CD8-positive, alpha-beta memory T cell (primary cell): ENCODE data around the gene PIGK. TPM values are rescaled to one million over a fixed set of nuclear protein-coding genes. Genes with fewer than 3 reads are reported as not detected.

Source experiments
- CTCF ChIA-PET: fragments of 350-600 bp; sonication (Branson Sonifier 250); formaldehyde crosslinking; loops from one replicate; lab custom pipeline; 2021; ENCODE audit warnings: antibody characterized with exemption; lab: Charles Lee
- POLR2A ChIA-PET: fragments of 350-600 bp; sonication (Branson Sonifier 250); formaldehyde crosslinking; loops from one replicate; lab custom pipeline; 2021; ENCODE audit warnings: antibody characterized with exemption; lab: Charles Lee
- DNase-seq, 5 donors: peaks; one replicate each; pipeline versions ENCODE4 v3.0.0 to v3.0.0-alpha.2; 2020 to 2022; ENCODE audit warnings: mixed read lengths in 1 of 5
- H3K27ac ChIP-seq: one replicate; pipeline ENCODE4 v1.7.0; 2013; ENCODE audit warnings: low read depth, mild to moderate bottlenecking, low read length, moderate library complexity
- H3K27me3 ChIP-seq: 2 replicates; pipeline ENCODE4 v1.7.0; 2013; ENCODE audit warnings: low read length, mild to moderate bottlenecking; ENCODE audit not compliant: insufficient read depth, poor library complexity, severe bottlenecking
- H3K36me3 ChIP-seq: 2 replicates; pipeline ENCODE4 v1.7.0; 2013; ENCODE audit warnings: mild to moderate bottlenecking, low read length, moderate library complexity; ENCODE audit not compliant: insufficient read depth
- H3K4me1 ChIP-seq: 2 replicates; pipeline ENCODE4 v1.7.0; 2013; ENCODE audit warnings: mild to moderate bottlenecking, low read length, moderate library complexity; ENCODE audit not compliant: insufficient read depth
- H3K4me3 ChIP-seq: 2 replicates; pipeline ENCODE4 v1.7.0; 2013; ENCODE audit warnings: mild to moderate bottlenecking, low read length
- H3K9me3 ChIP-seq: 2 replicates; pipeline ENCODE4 v1.7.0; 2013; ENCODE audit warnings: mild to moderate bottlenecking, low read length
- H3K27ac Mint-ChIP-seq, 8 donors: one replicate each; pipeline ENCODE4 v1.8.0; 2020 to 2021; ENCODE audit warnings: mixed read lengths in 8 of 8, mild to moderate bottlenecking in 6 of 8, inconsistent platforms in 3 of 8, moderate library complexity in 3 of 8
- H3K27me3 Mint-ChIP-seq, 2 donors: one replicate each; pipeline ENCODE4 v1.8.0; 2020 to 2021; ENCODE audit warnings: mixed read lengths in 2 of 2, mild to moderate bottlenecking in 1 of 2, moderate library complexity in 1 of 2
- H3K36me3 Mint-ChIP-seq, 3 donors: one replicate each; pipeline ENCODE4 v1.8.0; 2020 to 2021; ENCODE audit warnings: mixed read lengths in 3 of 3, inconsistent platforms in 1 of 3, mild to moderate bottlenecking in 1 of 3
- H3K4me1 Mint-ChIP-seq, 3 donors: one replicate each; pipeline ENCODE4 v1.8.0; 2020 to 2021; ENCODE audit warnings: mixed read lengths in 3 of 3, inconsistent platforms in 1 of 3, mild to moderate bottlenecking in 1 of 3
- H3K4me3 Mint-ChIP-seq, 7 donors: one replicate each; pipeline ENCODE4 v1.8.0; 2020 to 2021; ENCODE audit warnings: mixed read lengths in 7 of 7, mild to moderate bottlenecking in 6 of 7, moderate library complexity in 4 of 7, inconsistent platforms in 2 of 7
- H3K9me3 Mint-ChIP-seq, 5 donors: one replicate each; pipeline ENCODE4 v1.8.0; 2020 to 2022; ENCODE audit warnings: mixed read lengths in 5 of 5, mild to moderate bottlenecking in 3 of 5, moderate library complexity in 2 of 5, inconsistent platforms in 1 of 5
- polyA plus RNA-seq: library from polyadenylated mRNA; unstranded; fragments of 300-500 nt; fragmentation: Illumina TruSeq; gene quantifications from one replicate; pipeline ENCODE4 v1.2.3, GENCODE V29; 2021
- total RNA-seq, 2 experiments: library from RNA; stranded (reverse); gene quantifications; one replicate each; pipeline ENCODE4 v1.2.3, GENCODE V29; 2021

Gene PIGK
- total and polyA plus RNA-seq, 3 experiments from 2014 or later = 25.7 to 37.7 (median 25.7) TPM

DNA sequence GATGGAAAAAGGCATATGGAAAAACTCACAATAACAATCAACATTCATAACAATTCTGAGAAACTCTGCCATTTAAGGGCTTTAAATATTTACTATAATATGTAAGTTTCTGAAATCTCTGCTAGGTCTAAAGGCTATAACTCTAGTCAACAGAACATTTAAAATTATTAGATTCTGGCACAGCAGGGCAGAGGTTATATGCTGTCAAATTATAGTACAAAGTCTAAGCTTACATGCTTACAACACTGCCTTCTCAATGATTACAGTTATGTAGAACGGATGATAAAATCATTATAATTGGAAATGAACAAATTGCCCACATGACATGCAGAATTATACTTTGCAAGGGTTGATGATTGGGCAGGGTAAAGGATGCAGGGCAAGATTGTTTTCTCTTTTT is 97.7 kb downstream of the PIGK start:
- Mint-ChIP-seq H3K9me3 (no peaks in the 10 kb centered on the region), H3K4me3 (no peak overlapping the region), H3K27ac (no peak overlapping the region), H3K36me3 (peaks cover 21 to 49% (median 27%) of the 10 kb centered on the region in 3 donors), H3K4me1 (no peaks in the 10 kb centered on the region), H3K27me3 (no peaks in the 10 kb centered on the region)
- POLR2A ChIA-PET = no interaction called here
- CTCF ChIA-PET = no interaction called here
- Histone ChIP-seq H3K27me3 (no peaks in the 10 kb centered on the region), H3K4me3 (no peak overlapping the region), H3K9me3 (no peaks in the 10 kb centered on the region), H3K36me3 (no peaks in the 10 kb centered on the region), H3K27ac (no peak overlapping the region), H3K4me1 (no peaks in the 10 kb centered on the region)
- DNase-seq = no peak

GRCh38 chr1:77120950-77121349 is 98.3 kb downstream of the PIGK start:
- Mint-ChIP-seq H3K4me1 (no peaks in the 10 kb centered on the region), H3K27ac (no peak overlapping the region), H3K36me3 (peaks cover 21 to 46% (median 26%) of the 10 kb centered on the region in 3 donors), H3K9me3 (no peaks in the 10 kb centered on the region), H3K4me3 (no peak overlapping the region), H3K27me3 (no peaks in the 10 kb centered on the region)
- Histone ChIP-seq H3K4me1 (no peaks in the 10 kb centered on the region), H3K4me3 (no peak overlapping the region), H3K27me3 (no peaks in the 10 kb centered on the region), H3K9me3 (no peaks in the 10 kb centered on the region), H3K36me3 (no peaks in the 10 kb centered on the region), H3K27ac (no peak overlapping the region)
- ChIA-PET POLR2A (no interaction called here), CTCF (no interaction called here)
- no peak for DNase-seq

- no peaks in the 10 kb centered on the region for H3K4me1 ChIP-seq
- H3K27ac Mint-ChIP-seq = no peak overlapping the region
- peaks cover 23 to 45% (median 26%) of the 10 kb centered on the region in 3 donors for H3K36me3 Mint-ChIP-seq
Observed at GRCh38 chr1:77118712-77119111, 100.5 kb downstream of the PIGK start.

GRCh38 chr1:77104672-77105071 is 114.6 kb downstream of the PIGK start:
- Mint-ChIP-seq H3K4me1 (no peaks in the 10 kb centered on the region), H3K27me3 (no peaks in the 10 kb centered on the region), H3K4me3 (no peak overlapping the region), H3K36me3 (peaks cover 5 to 10% (median 6%) of the 10 kb centered on the region in 3 donors), H3K27ac (no peak overlapping the region), H3K9me3 (no peaks in the 10 kb centered on the region)
- CTCF ChIA-PET = no interaction called here
- no peaks in the 10 kb centered on the region for H3K36me3 ChIP-seq
- POLR2A ChIA-PET = no interaction called here
- no peak overlapping the region for H3K4me3 ChIP-seq
- no peak for DNase-seq
- no peaks in the 10 kb centered on the region for H3K27me3 ChIP-seq
- no peak overlapping the region for H3K27ac ChIP-seq
- no peaks in the 10 kb centered on the region for H3K9me3 ChIP-seq
- no peaks in the 10 kb centered on the region for H3K4me1 ChIP-seq

More at GRCh38 chr1:77118712-77119111, 100.5 kb downstream of the PIGK start:
- H3K4me1 Mint-ChIP-seq = no peaks in the 10 kb centered on the region
- Histone ChIP-seq H3K4me3 (no peak overlapping the region), H3K9me3 (no peaks in the 10 kb centered on the region), H3K27me3 (no peaks in the 10 kb centered on the region), H3K27ac (no peak overlapping the region), H3K36me3 (no peaks in the 10 kb centered on the region)
- no peak for DNase-seq
- POLR2A ChIA-PET = no interaction called here
- H3K4me3 Mint-ChIP-seq = no peak overlapping the region
- H3K9me3 Mint-ChIP-seq = no peaks in the 10 kb centered on the region
- CTCF ChIA-PET = interaction anchor here (1.5 kb wide), 1 partner anchor 964 kb away, joined by 3 read pairs; no protein-coding TSS in a partner anchor
- no peaks in the 10 kb centered on the region for H3K27me3 Mint-ChIP-seq

DNA sequence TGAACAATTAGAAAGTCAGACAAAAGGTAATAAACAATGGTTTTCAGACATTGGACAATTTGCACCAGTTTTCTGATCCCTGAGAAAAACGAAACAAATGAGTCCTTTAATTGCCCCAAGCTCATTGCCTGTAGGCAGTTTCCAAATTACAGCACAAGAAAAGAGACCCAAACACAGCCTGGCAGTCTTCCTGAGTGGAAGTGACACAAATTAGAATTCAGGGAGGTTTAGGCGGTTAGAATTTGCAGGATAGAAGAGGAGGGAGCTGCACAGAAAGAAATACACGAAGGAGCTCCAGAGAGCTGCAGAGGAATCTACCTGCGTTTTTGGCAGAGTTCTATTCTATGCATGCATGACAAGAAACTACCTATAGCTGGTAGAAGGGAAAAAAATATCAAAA is 115.7 kb downstream of the PIGK start:
- H3K4me1 ChIP-seq = no peaks in the 10 kb centered on the region
- H3K9me3 ChIP-seq = no peaks in the 10 kb centered on the region
- Mint-ChIP-seq H3K27ac (no peak overlapping the region), H3K4me3 (no peak overlapping the region), H3K27me3 (no peaks in the 10 kb centered on the region), H3K4me1 (no peaks in the 10 kb centered on the region), H3K36me3 (peaks cover 2 to 11% (median 3%) of the 10 kb centered on the region in 3 donors), H3K9me3 (no peaks in the 10 kb centered on the region)
- no peak overlapping the region for H3K4me3 ChIP-seq
- DNase-seq = no peak
- no peak overlapping the region for H3K27ac ChIP-seq
- ChIA-PET POLR2A (no interaction called here), CTCF (no interaction called here)
- H3K36me3 ChIP-seq = no peaks in the 10 kb centered on the region
- H3K27me3 ChIP-seq = no peaks in the 10 kb centered on the region

- Mint-ChIP-seq H3K27ac (no peak overlapping the region), H3K9me3 (peaks cover 0 to 6% (median 3%) of the 10 kb centered on the region in 5 donors), H3K4me3 (no peak overlapping the region), H3K4me1 (no peaks in the 10 kb centered on the region), H3K27me3 (no peaks in the 10 kb centered on the region), H3K36me3 (peaks cover 2 to 17% (median 8%) of the 10 kb centered on the region in 3 donors)
- no peak overlapping the region for H3K27ac ChIP-seq
- no peaks in the 10 kb centered on the region for H3K4me1 ChIP-seq
- no peaks in the 10 kb centered on the region for H3K36me3 ChIP-seq
- no peak for DNase-seq
- H3K4me3 ChIP-seq = no peak overlapping the region
- CTCF ChIA-PET = no interaction called here
- no peaks in the 10 kb centered on the region for H3K9me3 ChIP-seq
- no peaks in the 10 kb centered on the region for H3K27me3 ChIP-seq
- POLR2A ChIA-PET = no interaction called here
Observed at GRCh38 chr1:77100875-77101274, 118.4 kb downstream of the PIGK start.

DNA sequence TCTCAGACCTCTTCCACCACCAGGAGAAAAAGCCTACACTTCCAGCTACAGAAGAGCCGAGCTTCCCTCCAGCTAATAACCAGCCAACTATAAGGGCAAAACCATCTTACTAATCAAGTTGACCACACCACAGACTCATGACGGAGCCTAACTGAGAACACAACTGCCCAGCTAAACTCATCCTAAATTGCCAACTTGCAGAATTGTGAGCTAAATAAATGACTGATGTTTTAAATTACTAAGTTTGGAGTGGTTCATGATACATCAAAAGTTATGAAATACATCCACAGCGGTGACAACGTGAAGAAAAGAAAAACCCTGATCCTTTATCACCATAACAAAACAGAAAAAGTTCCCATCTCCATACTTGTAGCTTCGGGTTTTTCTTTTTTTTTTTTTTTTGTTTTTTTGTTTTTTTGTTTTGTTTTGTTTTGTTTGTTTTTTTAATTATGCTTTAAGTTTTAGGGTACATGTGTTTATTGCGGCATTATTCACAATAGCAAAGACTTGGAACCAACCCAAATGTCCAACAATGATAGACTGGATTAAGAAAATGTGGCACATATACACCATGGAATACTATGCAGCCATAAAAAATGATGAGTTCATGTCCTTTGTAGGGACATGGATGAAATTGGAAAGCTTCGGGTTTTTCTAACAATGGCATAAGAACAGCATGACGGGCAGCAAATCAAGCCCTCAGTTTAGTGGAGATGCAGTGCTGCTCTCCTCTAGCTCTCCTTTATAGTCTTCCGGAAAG is 122.6 kb downstream of the PIGK start:
- DNase-seq = no peak
- Mint-ChIP-seq H3K4me1 (no peaks in the 10 kb centered on the region), H3K27ac (no peak overlapping the region), H3K36me3 (peaks cover 3 to 13% (median 9%) of the 10 kb centered on the region in 3 donors), H3K27me3 (no peaks in the 10 kb centered on the region), H3K4me3 (no peak overlapping the region), H3K9me3 (peaks cover 0 to 6% (median 3%) of the 10 kb centered on the region in 5 donors)
- H3K9me3 ChIP-seq = no peaks in the 10 kb centered on the region
- no peak overlapping the region for H3K27ac ChIP-seq
- ChIA-PET POLR2A (no interaction called here), CTCF (no interaction called here)
- no peak overlapping the region for H3K4me3 ChIP-seq
- H3K27me3 ChIP-seq = no peaks in the 10 kb centered on the region
- H3K4me1 ChIP-seq = no peaks in the 10 kb centered on the region
- no peaks in the 10 kb centered on the region for H3K36me3 ChIP-seq

DNA sequence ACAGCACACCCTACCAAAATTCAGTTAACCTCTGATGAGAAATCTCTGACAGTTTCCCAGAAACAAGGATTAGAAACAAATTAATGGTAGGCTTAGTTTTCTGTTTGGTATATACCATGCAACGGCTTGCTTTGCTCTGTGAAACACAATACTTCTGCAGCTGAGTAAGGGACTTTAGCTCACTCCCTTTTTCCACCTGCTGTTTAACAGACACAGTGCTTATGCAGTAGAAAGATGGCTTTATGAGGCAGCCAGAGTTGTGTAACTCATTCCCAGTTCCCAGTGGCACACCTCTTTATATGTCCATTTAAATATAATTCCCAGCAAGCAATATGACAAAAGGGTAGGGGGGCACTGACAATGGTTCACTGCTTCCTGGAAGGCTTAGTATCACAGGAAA is 124.0 kb downstream of the PIGK start:
- Mint-ChIP-seq H3K4me1 (no peaks in the 10 kb centered on the region), H3K4me3 (no peak overlapping the region), H3K27ac (no peak overlapping the region), H3K27me3 (no peaks in the 10 kb centered on the region), H3K9me3 (peaks cover 0 to 6% (median 3%) of the 10 kb centered on the region in 5 donors), H3K36me3 (peaks cover 8 to 14% (median 13%) of the 10 kb centered on the region in 3 donors)
- no peaks in the 10 kb centered on the region for H3K36me3 ChIP-seq
- no peaks in the 10 kb centered on the region for H3K4me1 ChIP-seq
- ChIA-PET POLR2A (no interaction called here), CTCF (no interaction called here)
- H3K9me3 ChIP-seq = no peaks in the 10 kb centered on the region
- no peak overlapping the region for H3K4me3 ChIP-seq
- no peaks in the 10 kb centered on the region for H3K27me3 ChIP-seq
- DNase-seq = no peak
- no peak overlapping the region for H3K27ac ChIP-seq
